ENCODE results near the gene FXYD3.

FXYD3 gene

DNA sequence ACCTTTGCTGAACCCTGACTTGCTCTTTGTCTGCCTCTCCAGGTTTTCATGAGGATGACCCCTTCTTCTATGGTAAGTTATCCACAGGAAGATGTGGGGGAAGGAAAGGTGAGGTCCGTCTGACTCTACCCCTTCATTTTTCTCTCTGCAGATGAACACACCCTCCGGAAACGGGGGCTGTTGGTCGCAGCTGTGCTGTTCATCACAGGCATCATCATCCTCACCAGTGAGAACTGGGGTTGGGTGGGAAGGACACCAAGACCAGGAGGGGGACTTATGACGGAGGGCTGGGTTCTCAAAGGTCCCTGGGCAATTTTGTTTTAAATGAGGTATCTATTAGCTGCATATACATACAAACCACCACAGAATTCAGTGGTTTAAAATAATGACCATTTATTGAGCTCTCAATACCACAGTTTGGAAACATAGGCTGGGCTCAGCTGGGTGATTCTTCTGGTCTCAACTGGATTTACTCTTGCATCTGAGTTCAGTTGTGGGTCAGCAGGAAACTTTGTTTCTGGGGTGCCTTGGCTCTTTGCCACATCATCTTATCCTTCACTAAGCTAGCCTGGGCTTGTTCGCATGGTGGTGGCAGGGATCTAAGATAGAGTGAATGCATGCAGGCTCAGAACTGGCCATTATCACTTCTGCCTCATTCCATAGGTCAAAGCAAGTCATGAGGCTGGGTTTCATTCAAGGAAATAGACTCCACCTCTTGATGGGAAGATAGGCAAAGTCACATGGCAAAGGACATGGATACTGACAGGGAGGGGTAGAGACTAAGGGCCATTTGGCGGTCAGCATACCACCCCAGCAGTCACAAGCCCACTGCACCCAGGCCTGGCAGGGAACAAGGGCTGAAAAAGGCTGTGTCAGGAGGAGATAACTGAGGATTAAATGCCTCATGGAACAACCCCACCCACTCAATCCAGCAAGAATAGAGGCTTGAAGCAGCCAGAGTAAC is 50.8 kb downstream of the FXYD3 start:
- TF ChIP-seq ARNTL (CRISPR knock-in tag; IDR thresholded peaks at IDR 0.05; ENCODE audit: borderline replicate concordance, low read depth) (no peak), TOX (CRISPR knock-in tag; IDR thresholded peaks at IDR 0.05; ENCODE audit: borderline replicate concordance) (no peak)
- ATAC-seq: no peak

DNA sequence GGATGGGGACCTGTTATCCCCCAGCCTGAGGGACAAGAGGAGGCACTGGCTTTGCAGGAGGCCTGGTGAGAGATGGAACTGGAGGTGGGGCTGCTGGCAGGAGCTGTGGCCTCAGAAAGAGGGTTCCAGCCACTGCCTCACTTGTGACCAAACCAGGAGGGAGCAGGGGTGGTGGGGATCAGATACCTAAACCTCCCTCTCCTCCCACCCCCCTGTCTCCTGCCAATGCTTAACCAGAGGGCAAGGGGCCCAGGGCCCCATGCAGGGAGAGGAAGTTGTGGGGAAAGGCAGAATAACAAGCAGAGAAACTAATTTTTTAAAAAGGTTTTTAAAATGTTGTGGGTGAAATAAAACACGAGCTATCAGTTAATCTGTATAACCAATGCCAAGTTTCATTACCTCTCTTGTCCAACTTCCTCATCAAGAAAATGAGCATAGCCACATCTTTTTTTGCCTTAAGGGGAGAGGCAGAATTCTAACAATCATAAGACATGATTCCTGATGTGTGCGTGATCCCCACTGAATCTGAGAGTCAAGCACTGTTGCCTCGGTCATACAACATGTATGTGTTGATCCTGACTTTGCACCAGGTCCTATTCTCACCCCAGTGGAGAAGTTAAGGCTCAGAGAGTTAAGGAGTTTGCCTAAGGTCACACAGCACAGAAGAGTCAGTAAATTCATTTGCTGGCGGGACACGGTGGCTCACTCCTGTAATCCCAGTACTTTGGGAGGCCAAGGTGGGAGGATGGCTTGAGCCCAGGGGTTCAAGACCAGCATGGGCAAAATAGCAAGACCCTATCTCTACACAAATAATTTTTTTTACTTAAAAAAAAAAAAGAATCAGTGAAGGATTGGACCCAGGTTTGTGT is 51.9 kb downstream of the FXYD3 start:
- TF ChIP-seq SNAI2 (CRISPR knock-in tag; IDR thresholded peaks at IDR 0.05) (no peak), ZFP30 (CRISPR knock-in tag; IDR thresholded peaks at IDR 0.05) (no peak), CSDC2 (CRISPR knock-in tag; IDR thresholded peaks at IDR 0.05) (no peak)
- ATAC-seq: no peak

- ATAC-seq: peak; percentile 59
- no peak for TF ChIP-seq CSDC2 (CRISPR knock-in tag; IDR thresholded peaks at IDR 0.05)
- TF ChIP-seq PPARA (CRISPR knock-in tag; IDR thresholded peaks at IDR 0.05; ENCODE audit: borderline replicate concordance): no peak
- TF ChIP-seq TOX (CRISPR knock-in tag; IDR thresholded peaks at IDR 0.05; ENCODE audit: borderline replicate concordance): no peak
- TF ChIP-seq GLIS3 (CRISPR knock-in tag; IDR thresholded peaks at IDR 0.05): no peak
- TF ChIP-seq ZFP30 (CRISPR knock-in tag; IDR thresholded peaks at IDR 0.05): no peak
- no peak for TF ChIP-seq CSRNP3 (CRISPR knock-in tag; IDR thresholded peaks at IDR 0.05)
- no peak for TF ChIP-seq ESRRG (CRISPR knock-in tag; IDR thresholded peaks at IDR 0.05)
- no peak for TF ChIP-seq OSR1 (CRISPR knock-in tag; IDR thresholded peaks at IDR 0.05)
- TF ChIP-seq ZNF565 (CRISPR knock-in tag; conservative IDR thresholded peaks at IDR 0.05; ENCODE audit: low read depth): no peak
Observed at GRCh38 chr19:35168196-35168595, 52.6 kb downstream of the FXYD3 start.

DNA sequence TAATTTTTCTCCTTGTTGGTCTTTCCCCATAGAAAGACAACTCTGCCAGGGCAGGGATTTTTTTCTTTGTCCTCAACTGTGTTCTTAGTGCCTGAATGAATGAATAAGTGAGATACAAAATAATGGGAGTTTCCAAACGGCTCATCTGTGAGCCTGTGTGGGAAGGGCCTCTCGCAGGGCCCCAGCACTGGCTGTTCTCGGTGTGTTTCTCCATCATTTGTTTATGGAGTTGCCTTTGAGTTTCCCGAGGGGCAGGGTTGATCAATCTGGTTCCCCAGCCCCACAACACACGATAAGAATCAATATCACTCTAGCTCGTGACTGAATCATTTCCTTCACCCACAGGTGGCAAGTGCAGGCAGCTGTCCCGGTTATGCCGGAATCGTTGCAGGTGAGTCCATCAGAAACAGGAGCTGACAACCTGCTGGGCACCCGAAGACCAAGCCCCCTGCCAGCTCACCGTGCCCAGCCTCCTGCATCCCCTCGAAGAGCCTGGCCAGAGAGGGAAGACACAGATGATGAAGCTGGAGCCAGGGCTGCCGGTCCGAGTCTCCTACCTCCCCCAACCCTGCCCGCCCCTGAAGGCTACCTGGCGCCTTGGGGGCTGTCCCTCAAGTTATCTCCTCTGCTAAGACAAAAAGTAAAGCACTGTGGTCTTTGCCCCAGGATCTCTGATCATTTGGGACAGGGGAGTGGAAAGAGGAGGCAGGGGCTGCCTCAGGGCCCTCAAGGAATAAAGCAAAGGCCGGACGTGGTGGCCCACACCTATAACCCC is 53.8 kb downstream of the FXYD3 start:
- no peak for TF ChIP-seq SNAI2 (CRISPR knock-in tag; IDR thresholded peaks at IDR 0.05)
- no peak for TF ChIP-seq ZNF70 (CRISPR knock-in tag; IDR thresholded peaks at IDR 0.05)
- TF ChIP-seq CREB5 (CRISPR knock-in tag; IDR thresholded peaks at IDR 0.05; ENCODE audit: low read depth): no peak
- no peak for TF ChIP-seq TSHZ2 (CRISPR knock-in tag; IDR thresholded peaks at IDR 0.05)
- TF ChIP-seq TOX (CRISPR knock-in tag; IDR thresholded peaks at IDR 0.05; ENCODE audit: borderline replicate concordance): no peak
- no peak for TF ChIP-seq ESRRG (CRISPR knock-in tag; IDR thresholded peaks at IDR 0.05)
- no peak for TF ChIP-seq PPARA (CRISPR knock-in tag; IDR thresholded peaks at IDR 0.05; ENCODE audit: borderline replicate concordance)
- no peak for TF ChIP-seq OSR1 (CRISPR knock-in tag; IDR thresholded peaks at IDR 0.05)
- TF ChIP-seq CSDC2 (CRISPR knock-in tag; IDR thresholded peaks at IDR 0.05): no peak
- no peak for TF ChIP-seq RARB (CRISPR knock-in tag; IDR thresholded peaks at IDR 0.05)
- no peak for TF ChIP-seq ARNTL (CRISPR knock-in tag; IDR thresholded peaks at IDR 0.05; ENCODE audit: borderline replicate concordance, low read depth)
- TF ChIP-seq ZNF8 (CRISPR knock-in tag; IDR thresholded peaks at IDR 0.05): no peak
- no peak for TF ChIP-seq ZC3H10 (CRISPR knock-in tag; IDR thresholded peaks at IDR 0.05)
- no peak for TF ChIP-seq POU6F1 (CRISPR knock-in tag; IDR thresholded peaks at IDR 0.05; ENCODE audit: borderline replicate concordance, low read depth)
- no peak for ATAC-seq

All from SK-N-SH treated with all-trans-retinoic acid at 6 μM for 48 hours (cell line).